B cell (primary cell): ENCODE results near the gene FGFR2. TPM values are rescaled to one million over a fixed set of nuclear protein-coding genes. Genes with fewer than 3 reads are reported as not detected.

Experiments used
- ATAC-seq: fragments of 200-7000 bp; cut with Tn5 transposase; one replicate; pipeline ENCODE4 v1.10.0; 2021; ENCODE audit warnings: low read depth, mild to moderate bottlenecking, moderate number of reproducible peaks, moderate library complexity
- CTCF ChIA-PET: fragments of 350-600 bp; sonication (Branson Sonifier 250); formaldehyde crosslinking; loops from one replicate; lab custom pipeline; 2021; ENCODE audit warnings: antibody characterized with exemption, inconsistent platforms; lab: Charles Lee
- POLR2A ChIA-PET: fragments of 350-600 bp; sonication (Branson Sonifier 250); formaldehyde crosslinking; loops from one replicate; lab custom pipeline; 2021; ENCODE audit warnings: antibody characterized with exemption; lab: Charles Lee
- DNase-seq: peaks from one replicate; pipeline ENCODE4 v3.0.0; 2013
- H2AFZ ChIP-seq: 2 replicates; pipeline ENCODE4 v1.6.1; 2012; ENCODE audit warnings: mild to moderate bottlenecking, low read depth, low read length; ENCODE audit not compliant: insufficient read depth, poor library complexity, severe bottlenecking
- H3K27ac ChIP-seq, 2 donors: 1 replicate in 1 of 2; 2 replicates in 1 of 2; pipeline ENCODE4 v1.5.1; 2012 to 2013; ENCODE audit warnings: low read length in 2 of 2, mild to moderate bottlenecking in 2 of 2, moderate library complexity in 1 of 2
- H3K27me3 ChIP-seq, 4 experiments: fragments of 200-600 bp in 1 of 4; sonication (generic) in 1 of 4; replicated peaks in 1 of 4; 1 replicate in 2 of 4; 2 replicates in 2 of 4; pipeline versions ENCODE4 v1.6.1 to v1.7.0; 2013 to 2016; ENCODE audit warnings: low read length in 3 of 4, mild to moderate bottlenecking in 2 of 4, mixed read lengths in 1 of 4, moderate library complexity in 1 of 4; ENCODE audit not compliant: insufficient read depth in 4 of 4, control insufficient read depth in 3 of 4; ENCODE audit errors: control extremely low read depth in 1 of 4
- H3K36me3 ChIP-seq, 2 experiments: replicated peaks in 1 of 2; 1 replicate in 1 of 2; 2 replicates in 1 of 2; pipeline versions ENCODE4 v1.6.1 to v1.7.1; 2013; ENCODE audit warnings: low read length in 1 of 2; ENCODE audit not compliant: insufficient read depth in 2 of 2, control insufficient read depth in 1 of 2; ENCODE audit errors: control extremely low read depth in 1 of 2, extremely low read depth in 1 of 2
- H3K4me1 ChIP-seq, 2 donors: fragments of 200-600 bp in 1 of 2; sonication (generic) in 1 of 2; 1 replicate in 1 of 2; 2 replicates in 1 of 2; pipeline versions ENCODE4 v1.5.1 to v1.6.1; 2013 to 2017; ENCODE audit warnings: low read length in 2 of 2; ENCODE audit not compliant: control insufficient read depth in 2 of 2, insufficient read depth in 2 of 2
- H3K4me2 ChIP-seq: replicated peaks from 2 replicates; pipeline ENCODE3; 2012; ENCODE audit warnings: mild to moderate bottlenecking, low read depth, low read length; ENCODE audit not compliant: poor library complexity, severe bottlenecking
- H3K4me3 ChIP-seq, 5 experiments: fragments of 200-600 bp in 1 of 5; sonication (generic) in 1 of 5; 1 replicate in 3 of 5; 2 replicates in 2 of 5; pipeline versions ENCODE4 v1.5.1 to v1.7.0; 2011 to 2016; ENCODE audit warnings: low read length in 4 of 5, mild to moderate bottlenecking in 4 of 5, low read depth in 2 of 5, control low read depth in 1 of 5, moderate library complexity in 1 of 5; ENCODE audit not compliant: insufficient read depth in 1 of 5; ENCODE audit errors: control extremely low read depth in 1 of 5, extremely low read depth in 1 of 5
- H3K79me2 ChIP-seq: fragments of 200-600 bp; sonication (generic); one replicate; pipeline ENCODE4 v1.6.0; 2016; ENCODE audit warnings: low read length; ENCODE audit not compliant: control insufficient read depth, insufficient read depth
- H3K9ac ChIP-seq: fragments of 200-600 bp; sonication (generic); 2 replicates; pipeline ENCODE4 v1.6.1; 2017; ENCODE audit warnings: mild to moderate bottlenecking, low read length, moderate library complexity
- H3K9me3 ChIP-seq, 3 donors: one replicate each; pipeline versions ENCODE4 v1.6.1 to v1.7.1; 2013; ENCODE audit warnings: low read length in 2 of 3; ENCODE audit not compliant: control insufficient read depth in 2 of 3, insufficient read depth in 1 of 3; ENCODE audit errors: control extremely low read depth in 1 of 3
- H4K20me1 ChIP-seq: 2 replicates; pipeline ENCODE4 v1.6.0; 2012; ENCODE audit warnings: mild to moderate bottlenecking, low read length; ENCODE audit not compliant: insufficient read depth, control insufficient read depth, poor library complexity, severe bottlenecking
- H3K27ac Mint-ChIP-seq: one replicate; pipeline ENCODE4 v1.8.0; 2021; ENCODE audit warnings: mixed read lengths
- H3K27me3 Mint-ChIP-seq: one replicate; pipeline ENCODE4 v1.8.0; 2021; ENCODE audit warnings: mixed read lengths
- H3K4me1 Mint-ChIP-seq: one replicate; pipeline ENCODE4 v1.8.0; 2021; ENCODE audit warnings: mixed read lengths
- H3K4me3 Mint-ChIP-seq: one replicate; pipeline ENCODE4 v1.8.0; 2021; ENCODE audit warnings: mixed read lengths
- H3K9me3 Mint-ChIP-seq: one replicate; pipeline ENCODE4 v1.8.0; 2022; ENCODE audit warnings: mixed read lengths; ENCODE audit not compliant: insufficient read depth
- CTCF ChIP-seq: fragments of 200-600 bp; IDR thresholded peaks from one replicate; pipeline ENCODE4 v1.8.0; 2022; ENCODE audit warnings: antibody characterized with exemption, mild to moderate bottlenecking
- EZH2 ChIP-seq: IDR thresholded peaks from 2 replicates; pipeline ENCODE4 v1.6.1; 2012; ENCODE audit warnings: borderline replicate concordance, low read depth, mild to moderate bottlenecking, moderate library complexity, low read length; ENCODE audit not compliant: insufficient read depth, poor library complexity, severe bottlenecking
- WGBS: methylation state at CpG from one replicate; pipeline ENCODE4 v1.1.5; 2013; ENCODE audit warnings: missing lambda C conversion rate; ENCODE audit not compliant: insufficient coverage; 5-methylcytosine and 5-hydroxymethylcytosine counted together
- intact Hi-C: fragments of 100-400 bp; cut with micrococcal nuclease; formaldehyde crosslinking; loops from one replicate; pipeline ENCODE4 v1.10.0; 2022
- polyA plus RNA-seq: library from polyadenylated mRNA; depleted of rRNA; stranded (reverse); fragments of >200 nt; gene quantifications from 2 replicates; pipeline ENCODE4 v1.2.3, GENCODE V29; 2012
- total RNA-seq, 2 donors: library from RNA; stranded (reverse); fragments of 120-200 nt in 1 of 2; gene quantifications; 1 replicate in 1 of 2; 2 replicates in 1 of 2; pipeline versions ENCODE4 v1.2.3 to v1.2.4, GENCODE V29; 2013 to 2022

Gene FGFR2
- total and polyA plus RNA-seq, 2 donors (not counting 1 experiment from before 2014, with no cell fraction given) = not detected

GRCh38 chr10:121493521-121493920, 104.7 kb downstream of the FGFR2 start:
- no peaks in the 10 kb centered on the region for H3K36me3 ChIP-seq
- TF ChIP-seq CTCF (no peak), EZH2 (no peak)
- H3K9ac ChIP-seq = no peak overlapping the region
- ATAC-seq = no peak
- H3K4me3 Mint-ChIP-seq = no peak overlapping the region
- no peaks in the 10 kb centered on the region for H3K9me3 Mint-ChIP-seq
- H3K27ac ChIP-seq = no peak overlapping the region
- no peaks in the 10 kb centered on the region for H3K79me2 ChIP-seq
- H4K20me1 ChIP-seq = no peaks in the 10 kb centered on the region
- no peak overlapping the region for H3K4me3 ChIP-seq
- H3K4me1 Mint-ChIP-seq = no peaks in the 10 kb centered on the region
- H3K9me3 ChIP-seq = peaks cover 0 to 4% (median 0%) of the 10 kb centered on the region in 3 donors
- ChIA-PET CTCF (no interaction called here), POLR2A (no interaction called here)
- H3K27ac Mint-ChIP-seq = no peak overlapping the region
- no peaks in the 10 kb centered on the region for H3K4me1 ChIP-seq
- 84% methylated on average over 8 of the region's 8 CpGs for WGBS
- intact Hi-C loops = no loop called here
- H3K27me3 Mint-ChIP-seq = peaks cover 3% of the 10 kb centered on the region
- H2AFZ ChIP-seq = no peak overlapping the region
- DNase-seq = no peak
- no peaks in the 10 kb centered on the region for H3K27me3 ChIP-seq
- no peak overlapping the region for H3K4me2 ChIP-seq

DNA sequence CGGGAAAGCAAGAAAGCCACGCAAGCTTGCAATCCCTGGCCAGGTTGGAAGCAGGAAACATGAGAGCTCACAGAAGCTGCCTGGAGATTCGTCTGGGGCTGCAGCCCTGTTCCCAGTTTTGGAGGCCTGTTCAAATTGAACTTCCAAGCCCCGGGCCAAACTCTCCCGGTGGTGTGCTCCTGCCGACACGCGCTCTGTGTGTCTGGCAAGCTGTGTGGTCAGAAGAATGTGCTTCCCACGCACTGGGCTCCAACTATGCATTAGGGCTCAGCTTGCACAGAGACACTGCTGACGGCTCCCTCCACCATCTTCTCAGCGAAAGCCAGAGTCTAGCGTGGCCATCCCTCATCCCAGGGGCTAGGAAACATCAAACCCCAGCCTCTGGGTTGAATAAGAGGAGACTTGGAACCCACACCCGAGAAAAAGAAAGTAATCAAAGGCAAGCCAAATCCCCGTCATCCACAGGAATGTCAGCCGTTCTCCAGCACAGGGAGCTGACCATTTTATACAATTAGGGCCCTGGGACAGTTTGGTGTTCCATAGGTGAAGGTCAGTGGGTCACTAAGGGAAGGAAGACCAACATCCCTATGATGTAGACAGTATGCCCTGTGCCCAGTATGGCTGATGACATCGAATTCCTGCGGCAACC, 107.2 kb downstream of the FGFR2 start:
- H3K4me3 ChIP-seq = no peak overlapping the region
- no peak overlapping the region for H3K4me3 Mint-ChIP-seq
- POLR2A ChIA-PET = no interaction called here
- H3K4me2 ChIP-seq = no peak overlapping the region
- WGBS = 86% methylated on average over 12 of the region's 17 CpGs
- no peaks in the 10 kb centered on the region for H4K20me1 ChIP-seq
- H3K36me3 ChIP-seq = no peaks in the 10 kb centered on the region
- no peak overlapping the region for H3K9ac ChIP-seq
- no peaks in the 10 kb centered on the region for H3K27me3 ChIP-seq
- H2AFZ ChIP-seq = no peak overlapping the region
- H3K4me1 Mint-ChIP-seq = no peaks in the 10 kb centered on the region
- H3K9me3 Mint-ChIP-seq = no peaks in the 10 kb centered on the region
- no peaks in the 10 kb centered on the region for H3K4me1 ChIP-seq
- ATAC-seq (no peak), DNase-seq (no peak)
- CTCF ChIA-PET = no interaction called here
- H3K9me3 ChIP-seq = peaks cover 0 to 4% (median 0%) of the 10 kb centered on the region in 3 donors
- intact Hi-C loops = no loop called here
- no peak overlapping the region for H3K27ac Mint-ChIP-seq
- H3K27ac ChIP-seq = no peak overlapping the region
- no peaks in the 10 kb centered on the region for H3K79me2 ChIP-seq
- peaks cover 3% of the 10 kb centered on the region for H3K27me3 Mint-ChIP-seq
- TF ChIP-seq EZH2 (no peak), CTCF (no peak)
